Measurements from ENCODE around the gene PTK6. TPM values are rescaled to one million over a fixed set of nuclear protein-coding genes. Genes with fewer than 3 reads are reported as not detected.

The PTK6 gene
- total RNA-seq, 4 donors from 2014 or later = under 0.01 TPM; not detected in 2

DNA sequence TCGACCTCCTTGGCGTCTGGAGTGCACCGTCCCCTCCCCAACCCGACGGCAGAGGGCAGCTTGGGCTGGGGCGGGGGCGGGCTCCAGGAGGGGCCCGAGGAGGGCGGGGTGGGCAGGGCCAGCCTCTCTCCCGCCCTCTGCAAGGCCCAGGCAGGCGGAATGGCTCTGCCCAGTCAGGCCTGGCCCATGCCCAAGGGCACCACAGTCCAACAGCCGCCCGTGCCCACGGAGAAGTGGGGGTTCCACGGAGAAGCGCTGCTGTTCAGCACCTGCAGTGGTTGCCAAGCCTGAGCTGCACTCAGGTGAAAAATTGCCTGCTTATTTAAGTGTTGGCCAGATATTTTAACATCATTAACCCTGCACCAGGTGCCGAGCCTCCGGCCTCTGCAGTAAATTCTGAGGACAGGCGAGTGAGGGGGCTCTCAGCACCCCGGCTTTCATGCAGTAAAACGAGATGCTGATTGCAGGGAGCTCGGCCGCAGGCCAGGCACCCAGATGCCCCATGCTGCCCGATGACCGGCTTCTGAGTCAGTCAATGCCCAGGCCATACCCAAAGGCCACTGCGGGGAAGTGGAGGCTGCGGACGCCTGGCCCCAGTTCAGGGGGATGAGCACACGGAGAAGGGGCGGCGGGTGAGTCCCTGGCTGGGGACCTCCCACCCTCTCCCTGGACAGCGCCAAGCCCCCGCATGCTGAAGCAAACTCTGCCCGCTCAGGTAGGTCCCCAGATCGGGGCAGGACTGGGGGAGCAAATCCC is 10.7 kb upstream of the PTK6 start, which contains the start of gene SRMS:
SRMS (minus strand) TSS at position 25 of the 756 bp plus-strand sequence. CDS start 286 bp downstream, outside the sequence.
- no peak for DNase-seq
- Histone ChIP-seq H3K27ac (no peak within 1 kb of the TSS), H3K4me1 (no peaks in the 10 kb centered on the region), H3K4me3 (no peak within 1 kb of the TSS), H3K27me3 (no peaks in the 10 kb centered on the region), H3K36me3 (no peaks in the 10 kb centered on the region), H3K9me3 (no peaks in the 10 kb centered on the region)
- TF ChIP-seq, protein P1, sequence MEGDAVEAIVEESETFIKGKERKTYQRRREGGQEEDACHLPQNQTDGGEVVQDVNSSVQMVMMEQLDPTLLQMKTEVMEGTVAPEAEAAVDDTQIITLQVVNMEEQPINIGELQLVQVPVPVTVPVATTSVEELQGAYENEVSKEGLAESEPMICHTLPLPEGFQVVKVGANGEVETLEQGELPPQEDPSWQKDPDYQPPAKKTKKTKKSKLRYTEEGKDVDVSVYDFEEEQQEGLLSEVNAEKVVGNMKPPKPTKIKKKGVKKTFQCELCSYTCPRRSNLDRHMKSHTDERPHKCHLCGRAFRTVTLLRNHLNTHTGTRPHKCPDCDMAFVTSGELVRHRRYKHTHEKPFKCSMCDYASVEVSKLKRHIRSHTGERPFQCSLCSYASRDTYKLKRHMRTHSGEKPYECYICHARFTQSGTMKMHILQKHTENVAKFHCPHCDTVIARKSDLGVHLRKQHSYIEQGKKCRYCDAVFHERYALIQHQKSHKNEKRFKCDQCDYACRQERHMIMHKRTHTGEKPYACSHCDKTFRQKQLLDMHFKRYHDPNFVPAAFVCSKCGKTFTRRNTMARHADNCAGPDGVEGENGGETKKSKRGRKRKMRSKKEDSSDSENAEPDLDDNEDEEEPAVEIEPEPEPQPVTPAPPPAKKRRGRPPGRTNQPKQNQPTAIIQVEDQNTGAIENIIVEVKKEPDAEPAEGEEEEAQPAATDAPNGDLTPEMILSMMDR (IDR thresholded peaks at IDR 0.05) = no peak
- no peak for TF ChIP-seq POLR2A (IDR thresholded peaks at IDR 0.05)
- intact Hi-C loops (cut with DNase I; ENCODE audit: low total_unique reads) = no loop called here

DNA sequence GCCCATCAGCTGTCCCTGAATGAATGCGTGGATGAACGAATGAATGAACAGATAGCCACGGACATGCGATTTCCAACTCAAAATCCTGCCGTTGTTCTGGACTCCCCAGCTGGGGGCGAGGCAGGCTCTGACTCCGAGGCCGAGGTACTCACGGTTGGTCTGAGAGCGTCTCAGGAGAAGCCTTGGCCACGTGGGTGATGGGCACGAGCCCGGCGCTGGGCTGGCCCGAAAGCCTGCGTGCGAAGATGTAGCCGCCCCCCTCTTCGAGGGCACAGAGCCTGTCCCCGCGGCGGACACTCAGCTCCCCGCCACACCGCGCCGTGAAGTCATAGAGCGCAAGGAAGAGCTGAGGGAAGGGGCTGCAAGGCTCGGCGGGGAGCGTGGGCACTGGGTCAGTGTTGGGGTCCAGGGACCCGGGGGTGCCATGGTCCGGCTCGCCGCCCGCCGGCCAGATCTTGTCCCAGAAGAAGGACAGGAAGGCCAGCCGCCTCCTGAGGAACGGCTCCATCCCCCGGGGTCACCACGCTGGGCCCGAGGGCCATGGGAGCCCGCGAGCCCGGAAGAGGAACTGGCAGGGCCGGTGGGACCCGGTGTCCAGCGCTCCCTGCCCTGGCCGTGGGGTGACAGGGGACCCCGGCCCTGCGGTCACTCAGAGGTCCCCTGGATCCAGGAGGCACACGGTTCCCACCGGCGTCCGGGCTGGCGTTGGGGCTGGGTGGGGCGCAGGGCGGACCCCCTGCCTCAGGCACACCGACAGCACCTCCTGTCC is 10.0 kb upstream of the PTK6 start:
- TF ChIP-seq, protein P1 (IDR thresholded peaks at IDR 0.05) = no peak
- no peak for TF ChIP-seq POLR2A (IDR thresholded peaks at IDR 0.05)
- no peaks in the 10 kb centered on the region for H3K36me3 ChIP-seq
- H3K4me3 ChIP-seq = no peak overlapping the region
- H3K9me3 ChIP-seq = no peaks in the 10 kb centered on the region
- no peaks in the 10 kb centered on the region for H3K4me1 ChIP-seq
- H3K27ac ChIP-seq = no peak overlapping the region
- no peak for DNase-seq
- intact Hi-C loops (cut with DNase I; ENCODE audit: low total_unique reads) = no loop called here
- no peaks in the 10 kb centered on the region for H3K27me3 ChIP-seq

DNA sequence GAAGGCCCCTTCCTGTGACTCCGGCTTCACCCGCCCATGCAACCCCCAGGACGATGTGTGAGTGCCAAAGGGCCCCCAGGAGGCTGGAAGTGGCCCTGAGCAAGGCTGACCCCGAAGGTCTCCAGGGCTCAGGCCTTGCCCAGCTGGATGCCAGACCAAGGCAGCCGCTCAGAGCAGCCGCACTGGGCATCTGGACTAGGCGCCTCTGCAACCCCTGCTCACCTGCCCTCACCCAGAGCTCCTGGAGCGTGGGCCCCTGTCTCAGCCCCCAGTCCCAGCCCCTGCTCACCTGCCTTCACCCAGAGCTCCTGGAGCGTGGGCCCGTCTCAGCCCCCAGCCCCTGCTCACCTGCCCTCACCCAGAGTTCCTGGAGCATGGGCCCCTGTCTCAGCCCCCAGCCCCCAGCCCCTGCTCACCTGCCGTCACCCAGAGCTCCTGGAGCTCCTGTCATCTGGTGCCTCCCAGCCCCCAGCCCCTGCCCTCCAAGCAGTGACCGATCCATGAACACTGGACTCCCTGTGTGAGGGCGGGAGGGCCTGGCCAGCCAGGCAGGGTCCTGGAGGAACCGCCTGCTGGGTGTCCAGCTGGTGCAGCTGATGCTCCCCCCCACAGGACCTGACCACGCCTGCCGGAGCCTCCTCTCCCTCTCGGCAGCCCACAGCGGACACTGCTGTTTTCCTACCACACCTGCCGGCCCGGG is 9.2 kb upstream of the PTK6 start:
- no peak for DNase-seq
- Histone ChIP-seq H3K4me1 (no peaks in the 10 kb centered on the region), H3K36me3 (no peaks in the 10 kb centered on the region), H3K27ac (no peak overlapping the region), H3K4me3 (no peak overlapping the region), H3K27me3 (no peaks in the 10 kb centered on the region), H3K9me3 (no peaks in the 10 kb centered on the region)
- no peak for TF ChIP-seq POLR2A (IDR thresholded peaks at IDR 0.05)
- TF ChIP-seq, protein P1 (IDR thresholded peaks at IDR 0.05) = no peak
- intact Hi-C loops (cut with DNase I; ENCODE audit: low total_unique reads) = no loop called here

DNA sequence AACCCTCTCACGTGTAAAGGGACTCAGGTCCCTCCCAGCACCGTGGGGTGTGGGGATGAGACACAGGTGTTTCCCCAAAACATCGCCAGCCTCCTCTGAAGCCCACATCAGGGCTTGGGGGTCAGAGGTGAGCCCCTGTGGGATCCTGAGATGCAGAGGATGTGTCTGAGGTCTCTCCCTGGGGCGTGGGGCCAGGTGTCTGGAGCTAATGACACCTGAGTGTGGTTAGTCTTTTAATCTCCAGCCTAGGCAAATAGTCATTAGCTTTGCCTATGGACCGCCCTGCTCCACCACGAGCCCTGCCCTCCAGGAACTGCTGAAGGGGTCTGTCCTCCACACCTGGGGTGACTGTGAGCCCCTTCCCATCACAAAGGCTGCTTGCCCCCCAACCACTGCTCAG is 8.6 kb upstream of the PTK6 start:
- Histone ChIP-seq H3K4me1 (no peaks in the 10 kb centered on the region), H3K27me3 (no peaks in the 10 kb centered on the region), H3K27ac (no peak overlapping the region), H3K4me3 (no peak overlapping the region), H3K36me3 (no peaks in the 10 kb centered on the region), H3K9me3 (no peaks in the 10 kb centered on the region)
- TF ChIP-seq, protein P1 (IDR thresholded peaks at IDR 0.05) = no peak
- no peak for TF ChIP-seq POLR2A (IDR thresholded peaks at IDR 0.05)
- no peak for DNase-seq
- intact Hi-C loops (cut with DNase I; ENCODE audit: low total_unique reads) = no loop called here
